Fibroblast of mammary gland (primary cell): ENCODE results near the gene SLC2A4RG.

Experiments
- DNase-seq: peaks from one replicate; pipeline ENCODE4 v3.0.0-alpha.2; 2010; ENCODE audit warnings: low read depth
- H3K4me3 ChIP-seq: 2 replicates; pipeline ENCODE4 v1.5.1; 2011; ENCODE audit warnings: low read depth, mild to moderate bottlenecking, low read length, moderate library complexity; ENCODE audit not compliant: control insufficient read depth
- TF ChIP-seq, protein P1 (sequence below): conservative IDR thresholded peaks from 2 replicates; pipeline ENCODE4 v1.5.1; 2011; ENCODE audit warnings: low read depth, low read length, inconsistent platforms; ENCODE audit not compliant: control insufficient read depth, insufficient read depth

The SLC2A4RG gene

DNA sequence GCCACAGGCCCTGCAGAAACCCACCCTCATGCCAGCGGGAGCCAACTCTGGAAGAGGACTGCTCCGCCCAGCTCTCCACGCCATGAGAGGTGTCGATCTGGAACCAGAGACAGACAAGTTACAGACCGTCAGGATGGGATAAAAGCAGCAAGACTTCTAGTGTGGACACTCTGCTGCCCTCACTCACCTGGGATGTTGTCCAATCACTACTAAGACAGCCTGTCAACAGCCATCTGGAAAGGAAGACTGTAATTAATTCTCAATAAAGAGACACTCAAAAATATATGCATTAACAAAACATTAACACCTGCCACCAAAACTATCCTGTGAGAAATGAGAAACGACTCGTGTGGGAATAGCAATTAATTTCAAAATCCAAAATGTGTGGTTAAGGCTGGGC, 28.3 kb downstream of the SLC2A4RG start:
- no peak overlapping the region for H3K4me3 ChIP-seq
- TF ChIP-seq, protein P1, sequence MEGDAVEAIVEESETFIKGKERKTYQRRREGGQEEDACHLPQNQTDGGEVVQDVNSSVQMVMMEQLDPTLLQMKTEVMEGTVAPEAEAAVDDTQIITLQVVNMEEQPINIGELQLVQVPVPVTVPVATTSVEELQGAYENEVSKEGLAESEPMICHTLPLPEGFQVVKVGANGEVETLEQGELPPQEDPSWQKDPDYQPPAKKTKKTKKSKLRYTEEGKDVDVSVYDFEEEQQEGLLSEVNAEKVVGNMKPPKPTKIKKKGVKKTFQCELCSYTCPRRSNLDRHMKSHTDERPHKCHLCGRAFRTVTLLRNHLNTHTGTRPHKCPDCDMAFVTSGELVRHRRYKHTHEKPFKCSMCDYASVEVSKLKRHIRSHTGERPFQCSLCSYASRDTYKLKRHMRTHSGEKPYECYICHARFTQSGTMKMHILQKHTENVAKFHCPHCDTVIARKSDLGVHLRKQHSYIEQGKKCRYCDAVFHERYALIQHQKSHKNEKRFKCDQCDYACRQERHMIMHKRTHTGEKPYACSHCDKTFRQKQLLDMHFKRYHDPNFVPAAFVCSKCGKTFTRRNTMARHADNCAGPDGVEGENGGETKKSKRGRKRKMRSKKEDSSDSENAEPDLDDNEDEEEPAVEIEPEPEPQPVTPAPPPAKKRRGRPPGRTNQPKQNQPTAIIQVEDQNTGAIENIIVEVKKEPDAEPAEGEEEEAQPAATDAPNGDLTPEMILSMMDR, result no peak
- no peak for DNase-seq

DNA sequence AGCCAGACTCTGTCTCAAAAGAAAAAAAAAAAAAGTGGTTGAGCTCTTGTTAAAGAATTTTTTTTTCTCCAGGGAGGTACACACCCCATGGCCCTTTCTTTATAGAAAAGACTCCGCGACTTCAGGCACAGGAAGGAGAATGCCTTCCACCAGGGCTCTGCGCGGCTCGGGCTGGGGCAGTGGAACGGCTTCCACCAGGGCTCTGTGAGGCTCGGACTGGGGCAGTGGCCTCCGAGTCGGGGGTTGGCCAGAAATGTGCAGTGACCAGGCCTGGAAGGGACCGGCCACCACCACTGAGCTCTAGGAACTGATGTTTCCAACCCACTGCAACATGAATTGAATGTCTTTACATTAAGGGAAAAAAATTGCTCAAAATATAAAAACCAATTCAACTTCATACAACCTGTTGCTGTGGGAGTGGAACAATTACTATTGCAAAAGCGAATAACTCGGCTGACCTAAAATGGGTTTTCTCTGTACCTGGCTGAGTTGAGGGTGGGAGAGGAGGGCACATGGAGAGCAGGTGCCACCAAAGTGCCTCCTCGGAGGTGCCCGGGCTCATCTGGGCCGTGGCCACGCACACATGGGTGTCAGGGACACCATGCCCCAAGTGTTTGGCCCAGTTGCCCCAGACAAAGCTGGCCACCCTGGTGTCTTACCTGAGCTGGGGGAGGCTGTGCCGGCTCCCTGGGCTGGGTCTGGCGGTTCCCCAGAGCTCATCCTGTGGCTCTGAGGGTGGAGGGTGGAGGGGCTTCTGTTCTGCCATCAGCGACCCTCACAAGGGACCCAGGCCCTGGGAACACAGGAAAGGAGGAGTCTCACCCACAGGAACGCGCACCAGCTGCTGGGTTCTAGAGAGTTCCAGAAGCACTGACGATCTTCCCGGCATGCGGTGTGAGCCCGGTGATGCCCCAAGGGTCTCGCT, 29.3 kb downstream of the SLC2A4RG start:
- DNase-seq, result no peak
- TF ChIP-seq, protein P1, result no peak
- H3K4me3 ChIP-seq, result no peak overlapping the region

DNA sequence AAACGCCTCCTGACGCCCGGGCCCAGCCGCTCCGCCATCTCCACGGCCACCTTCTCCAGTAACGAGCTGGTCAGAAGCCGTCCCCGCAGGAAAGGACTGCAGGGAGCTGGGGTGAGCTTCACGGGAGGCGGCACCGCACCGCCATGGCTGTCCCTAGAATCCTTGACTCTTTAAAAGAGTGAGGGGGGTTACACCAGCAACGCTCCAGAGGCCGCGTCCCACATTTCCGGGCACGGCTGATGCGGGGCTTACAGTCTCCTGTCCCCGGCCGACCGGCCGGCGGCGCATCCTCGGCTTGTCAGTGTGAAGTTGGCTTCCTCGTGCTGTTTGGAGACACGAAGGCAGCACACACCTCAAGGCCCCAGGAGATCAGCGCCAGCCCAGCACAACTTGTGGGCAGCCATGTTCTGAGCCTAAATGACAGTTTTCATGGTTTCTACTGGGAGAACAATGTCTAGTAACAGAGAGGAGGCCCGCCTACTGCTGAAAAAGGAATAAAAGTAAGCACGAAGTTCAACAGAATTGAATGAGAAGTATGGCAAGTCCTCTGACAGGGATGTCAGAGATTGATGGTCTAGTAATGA, 30.4 kb downstream of the SLC2A4RG start:
- no peak overlapping the region for H3K4me3 ChIP-seq
- TF ChIP-seq, protein P1, result no peak
- no peak for DNase-seq

DNA sequence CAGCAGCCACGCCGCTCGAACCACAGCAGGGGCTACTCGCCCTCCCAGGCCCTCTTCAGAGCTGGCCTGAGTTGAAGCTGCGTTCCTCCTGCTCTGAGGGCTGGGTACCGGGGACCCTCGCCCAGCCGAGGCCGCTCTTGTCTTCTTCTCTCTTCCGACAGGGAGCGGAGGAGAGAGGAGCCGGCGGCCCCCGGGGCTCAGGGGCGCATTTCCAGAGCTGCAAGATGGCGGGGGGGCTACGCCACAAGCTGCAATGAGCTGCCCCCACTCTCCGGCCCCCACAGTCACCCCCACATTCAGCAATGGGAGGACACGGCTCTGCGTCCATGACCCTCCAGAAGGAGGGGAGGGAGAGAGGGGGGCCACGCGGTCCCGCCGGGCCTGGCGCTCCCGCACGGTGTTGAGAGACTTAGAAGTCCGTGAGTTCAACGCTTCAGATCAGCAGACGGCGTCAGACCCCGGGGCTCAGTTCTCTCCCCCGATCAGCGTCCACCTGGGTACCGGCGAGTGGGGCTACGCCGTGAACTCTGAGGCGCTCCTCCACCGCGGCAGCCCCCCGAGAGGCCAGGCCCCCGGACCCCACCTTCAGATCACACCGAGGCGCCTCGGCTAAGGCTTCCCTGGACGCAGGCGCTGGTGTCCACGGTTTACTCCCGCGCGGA, 31.6 kb downstream of the SLC2A4RG start:
- H3K4me3 ChIP-seq, result no peak overlapping the region
- TF ChIP-seq, protein P1, result no peak
- no peak for DNase-seq

DNA sequence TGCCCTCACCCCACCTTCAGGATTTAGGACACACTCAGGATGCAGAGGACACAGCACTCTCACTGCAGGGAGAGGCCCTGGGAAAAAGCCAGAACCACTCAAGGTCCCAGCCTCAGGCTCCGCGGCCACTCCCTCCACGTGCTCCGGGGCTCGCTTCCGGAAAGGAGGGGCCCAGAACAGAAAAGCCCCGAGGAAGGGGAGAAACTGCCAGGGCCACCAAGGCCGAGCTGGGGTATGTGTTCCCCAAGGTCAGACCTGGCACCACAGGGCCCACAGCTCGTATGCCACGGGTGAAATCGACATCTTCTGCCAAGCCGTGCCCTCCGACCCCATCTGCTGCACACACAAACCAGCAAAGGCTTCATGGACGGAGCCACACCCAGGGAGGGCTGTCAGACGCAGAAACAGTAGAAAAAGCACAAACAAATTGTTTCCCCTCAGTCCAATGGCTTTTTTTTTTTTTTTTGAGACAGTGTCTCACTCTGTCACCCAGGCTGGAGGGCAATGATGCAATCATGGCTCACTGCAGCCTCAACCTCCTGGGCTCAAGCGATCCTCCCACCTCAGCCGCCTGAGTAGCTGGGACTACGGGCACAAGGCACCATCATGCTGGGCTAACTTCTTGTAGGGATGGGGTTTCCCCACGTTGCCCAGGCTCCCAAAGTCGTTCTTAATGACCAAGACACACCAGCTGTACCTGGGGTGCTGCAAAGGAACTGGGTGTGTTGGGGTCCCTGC, 33.4 kb downstream of the SLC2A4RG start:
- no peak for DNase-seq
- TF ChIP-seq, protein P1, result no peak

DNA sequence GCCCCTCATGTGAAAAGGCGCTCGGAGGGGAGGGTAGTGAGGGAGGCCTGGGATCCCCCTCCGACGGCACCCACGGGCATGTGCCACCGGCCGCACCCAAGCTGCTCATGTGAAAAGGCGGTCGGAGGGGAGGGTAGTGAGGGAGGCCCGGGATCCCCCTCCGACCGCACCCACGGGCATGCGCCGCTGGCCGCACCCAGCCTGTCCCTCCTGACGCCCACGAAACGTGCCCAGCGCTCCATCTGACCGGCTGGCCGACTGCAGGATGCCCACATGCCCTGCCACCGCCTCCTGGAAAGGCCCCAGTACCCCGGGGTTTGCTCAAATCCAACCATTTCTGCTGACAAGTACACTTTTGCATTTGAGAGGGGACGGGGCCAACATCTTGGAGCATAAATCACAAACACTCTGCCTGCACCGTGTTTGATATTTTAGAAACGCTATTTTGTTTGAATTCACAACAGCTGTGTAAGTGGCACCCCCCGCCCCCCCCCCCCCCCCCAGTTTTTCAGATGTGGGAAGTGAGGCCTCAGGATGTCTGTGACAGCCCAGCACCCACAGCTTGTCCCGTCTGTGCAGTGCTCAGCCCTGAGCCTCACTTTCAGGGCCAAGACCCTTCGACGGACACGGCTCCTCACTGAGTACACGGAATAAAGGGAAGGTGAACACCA, 34.1 kb downstream of the SLC2A4RG start:
- no peak for DNase-seq
- no peak overlapping the region for H3K4me3 ChIP-seq
- TF ChIP-seq, protein P1, result no peak

More for the DNA sequence above, 33.4 kb downstream of the SLC2A4RG start:
- no peak overlapping the region for H3K4me3 ChIP-seq
